ENCODE results near the gene STEAP2.

The STEAP2 gene

GRCh38 chr7:90172624-90173023 is 38.9 kb upstream of the STEAP2 start:
- H3K4me1 ChIP-seq (ENCODE audit: control insufficient read depth, low read length), result no peaks in the 10 kb centered on the region
- peaks cover 11% of the 10 kb centered on the region; the same call in 1 of the 2 replicates for H3K9me3 ChIP-seq (ENCODE audit: control insufficient read depth, insufficient read depth, low read length)
- H3K9me2 ChIP-seq (replicated peaks; ENCODE audit: control insufficient read depth, low read length), result no peaks in the 10 kb centered on the region
- no peak overlapping the region for H3K27ac ChIP-seq (ENCODE audit: low read depth, low read length)
- no peaks in the 10 kb centered on the region for H3K27me3 ChIP-seq (ENCODE audit: control insufficient read depth, low read length)
- no peaks in the 10 kb centered on the region for H3F3A ChIP-seq (ENCODE audit: control insufficient read depth, insufficient read depth)
- no peaks in the 10 kb centered on the region for H3K79me2 ChIP-seq (ENCODE audit: control insufficient read depth, low read length)
- no peaks in the 10 kb centered on the region for H3K36me3 ChIP-seq (ENCODE audit: control insufficient read depth, low read length)
- no peak overlapping the region for H3K4me3 ChIP-seq (ENCODE audit: low read length)
- no peak overlapping the region for H3K4me2 ChIP-seq (ENCODE audit: low read length)
- no peaks in the 10 kb centered on the region for H4K20me1 ChIP-seq (ENCODE audit: control insufficient read depth, insufficient read depth, low read depth, low read length)
- no peak for TF ChIP-seq EZH2phosphoT487 (IDR thresholded peaks at IDR 0.05; ENCODE audit: borderline replicate concordance, low read length)
- TF ChIP-seq, protein P1, sequence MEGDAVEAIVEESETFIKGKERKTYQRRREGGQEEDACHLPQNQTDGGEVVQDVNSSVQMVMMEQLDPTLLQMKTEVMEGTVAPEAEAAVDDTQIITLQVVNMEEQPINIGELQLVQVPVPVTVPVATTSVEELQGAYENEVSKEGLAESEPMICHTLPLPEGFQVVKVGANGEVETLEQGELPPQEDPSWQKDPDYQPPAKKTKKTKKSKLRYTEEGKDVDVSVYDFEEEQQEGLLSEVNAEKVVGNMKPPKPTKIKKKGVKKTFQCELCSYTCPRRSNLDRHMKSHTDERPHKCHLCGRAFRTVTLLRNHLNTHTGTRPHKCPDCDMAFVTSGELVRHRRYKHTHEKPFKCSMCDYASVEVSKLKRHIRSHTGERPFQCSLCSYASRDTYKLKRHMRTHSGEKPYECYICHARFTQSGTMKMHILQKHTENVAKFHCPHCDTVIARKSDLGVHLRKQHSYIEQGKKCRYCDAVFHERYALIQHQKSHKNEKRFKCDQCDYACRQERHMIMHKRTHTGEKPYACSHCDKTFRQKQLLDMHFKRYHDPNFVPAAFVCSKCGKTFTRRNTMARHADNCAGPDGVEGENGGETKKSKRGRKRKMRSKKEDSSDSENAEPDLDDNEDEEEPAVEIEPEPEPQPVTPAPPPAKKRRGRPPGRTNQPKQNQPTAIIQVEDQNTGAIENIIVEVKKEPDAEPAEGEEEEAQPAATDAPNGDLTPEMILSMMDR (IDR thresholded peaks at IDR 0.05; ENCODE audit: low read depth, low read length, poor library complexity, severe bottlenecking), result no peak

GRCh38 chr7:90173127-90173844 is 38.3 kb upstream of the STEAP2 start:
- Histone ChIP-seq H3K9me2 (replicated peaks; ENCODE audit: control insufficient read depth, low read length) (no peaks in the 10 kb centered on the region), H3K4me1 (ENCODE audit: control insufficient read depth, low read length) (no peaks in the 10 kb centered on the region), H3F3A (ENCODE audit: control insufficient read depth, insufficient read depth) (no peaks in the 10 kb centered on the region), H3K4me3 (ENCODE audit: low read length) (no peak overlapping the region), H3K4me2 (ENCODE audit: low read length) (no peak overlapping the region), H3K9me3 (ENCODE audit: control insufficient read depth, insufficient read depth, low read length) (peaks cover 11% of the 10 kb centered on the region; the same call in 1 of the 2 replicates), H3K79me2 (ENCODE audit: control insufficient read depth, low read length) (no peaks in the 10 kb centered on the region), H4K20me1 (ENCODE audit: control insufficient read depth, insufficient read depth, low read depth, low read length) (no peaks in the 10 kb centered on the region), H3K36me3 (ENCODE audit: control insufficient read depth, low read length) (no peaks in the 10 kb centered on the region), H3K27me3 (ENCODE audit: control insufficient read depth, low read length) (no peaks in the 10 kb centered on the region), H3K27ac (ENCODE audit: low read depth, low read length) (no peak overlapping the region)
- TF ChIP-seq EZH2phosphoT487 (IDR thresholded peaks at IDR 0.05; ENCODE audit: borderline replicate concordance, low read length), result no peak
- TF ChIP-seq, protein P1 (IDR thresholded peaks at IDR 0.05; ENCODE audit: low read depth, low read length, poor library complexity, severe bottlenecking), result no peak

DNA sequence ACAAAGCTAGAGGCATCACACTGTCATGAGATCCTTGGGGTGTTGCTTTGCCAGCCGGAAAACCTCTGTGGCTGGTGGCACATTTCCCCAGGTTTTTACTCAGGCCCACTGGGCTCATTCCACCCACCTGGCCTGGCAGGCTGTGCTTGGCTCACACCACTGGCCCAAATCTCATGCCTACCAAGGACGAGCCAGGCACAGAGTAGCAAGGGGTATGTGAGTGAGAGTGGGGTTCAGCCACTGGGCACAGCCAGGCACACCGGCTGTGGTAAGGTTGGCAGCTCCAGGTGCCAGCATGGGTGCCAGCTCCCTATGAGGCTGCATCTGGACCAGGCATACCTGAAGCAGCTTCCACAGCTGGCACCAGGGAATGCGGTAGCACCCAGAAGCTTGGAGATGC is 35.9 kb upstream of the STEAP2 start:
- Histone ChIP-seq H3K9me2 (replicated peaks; ENCODE audit: control insufficient read depth, low read length) (no peaks in the 10 kb centered on the region), H3K4me1 (ENCODE audit: control insufficient read depth, low read length) (no peaks in the 10 kb centered on the region)
- TF ChIP-seq, protein P1 (IDR thresholded peaks at IDR 0.05; ENCODE audit: low read depth, low read length, poor library complexity, severe bottlenecking), result no peak
- no peak for TF ChIP-seq EZH2phosphoT487 (IDR thresholded peaks at IDR 0.05; ENCODE audit: borderline replicate concordance, low read length)

More for the DNA sequence above, 35.9 kb upstream of the STEAP2 start:
- Histone ChIP-seq H3K27me3 (ENCODE audit: control insufficient read depth, low read length) (no peaks in the 10 kb centered on the region), H4K20me1 (ENCODE audit: control insufficient read depth, insufficient read depth, low read depth, low read length) (no peaks in the 10 kb centered on the region), H3K4me3 (ENCODE audit: low read length) (no peak overlapping the region), H3K9me3 (ENCODE audit: control insufficient read depth, insufficient read depth, low read length) (peaks cover 11% of the 10 kb centered on the region; the same call in 1 of the 2 replicates), H3K4me2 (ENCODE audit: low read length) (no peak overlapping the region), H3F3A (ENCODE audit: control insufficient read depth, insufficient read depth) (no peaks in the 10 kb centered on the region), H3K79me2 (ENCODE audit: control insufficient read depth, low read length) (no peaks in the 10 kb centered on the region), H3K27ac (ENCODE audit: low read depth, low read length) (no peak overlapping the region), H3K36me3 (ENCODE audit: control insufficient read depth, low read length) (no peaks in the 10 kb centered on the region)
